ENCODE data around the gene FAF2.

FAF2 gene

GRCh38 chr5:176507911-176508310 is 59.7 kb downstream of the FAF2 start:
- DNase-seq (ENCODE audit: low spot score) (no peak), ATAC-seq (ENCODE audit: low read depth) (no peak)
- peaks cover 65% of the 10 kb centered on the region for H3K36me3 ChIP-seq (ENCODE audit: low read depth)
- no peaks in the 10 kb centered on the region for H3K4me1 ChIP-seq (ENCODE audit: insufficient read depth, poor library complexity, severe bottlenecking)
- no peaks in the 10 kb centered on the region for H3K27me3 ChIP-seq (ENCODE audit: insufficient read depth, poor library complexity, severe bottlenecking)
- H3K4me3 ChIP-seq (ENCODE audit: severe bottlenecking) = no peak overlapping the region
- H3K27ac ChIP-seq (ENCODE audit: poor library complexity, severe bottlenecking) = no peak overlapping the region
- no peaks in the 10 kb centered on the region for H3K9me3 ChIP-seq (ENCODE audit: severe bottlenecking)
- no peak for TF ChIP-seq CTCF (IDR thresholded peaks at IDR 0.05; ENCODE audit: poor library complexity, severe bottlenecking)

GRCh38 chr5:176508603-176509002 is 60.4 kb downstream of the FAF2 start:
- ATAC-seq (ENCODE audit: low read depth) (no peak), DNase-seq (ENCODE audit: low spot score) (no peak)
- no peaks in the 10 kb centered on the region for H3K9me3 ChIP-seq (ENCODE audit: severe bottlenecking)
- no peak overlapping the region for H3K27ac ChIP-seq (ENCODE audit: poor library complexity, severe bottlenecking)
- no peaks in the 10 kb centered on the region for H3K27me3 ChIP-seq (ENCODE audit: insufficient read depth, poor library complexity, severe bottlenecking)
- TF ChIP-seq CTCF (IDR thresholded peaks at IDR 0.05; ENCODE audit: poor library complexity, severe bottlenecking) = no peak
- peaks cover 58% of the 10 kb centered on the region for H3K36me3 ChIP-seq (ENCODE audit: low read depth)
- H3K4me1 ChIP-seq (ENCODE audit: insufficient read depth, poor library complexity, severe bottlenecking) = no peaks in the 10 kb centered on the region
- no peak overlapping the region for H3K4me3 ChIP-seq (ENCODE audit: severe bottlenecking)

- Histone ChIP-seq H3K36me3 (ENCODE audit: low read depth) (peaks cover 12% of the 10 kb centered on the region), H3K9me3 (ENCODE audit: severe bottlenecking) (no peaks in the 10 kb centered on the region), H3K4me1 (ENCODE audit: insufficient read depth, poor library complexity, severe bottlenecking) (no peaks in the 10 kb centered on the region), H3K27ac (ENCODE audit: poor library complexity, severe bottlenecking) (no peak overlapping the region), H3K27me3 (ENCODE audit: insufficient read depth, poor library complexity, severe bottlenecking) (no peaks in the 10 kb centered on the region), H3K4me3 (ENCODE audit: severe bottlenecking) (no peak overlapping the region)
- DNase-seq (ENCODE audit: low spot score) (no peak), ATAC-seq (ENCODE audit: low read depth) (peak; percentile 25; the same call in 1 of the 3 replicates)
- TF ChIP-seq CTCF (IDR thresholded peaks at IDR 0.05; ENCODE audit: poor library complexity, severe bottlenecking) = no peak
These were observed 65.6 kb downstream of the FAF2 start for GRCh38 chr5:176513788-176514187.

GRCh38 chr5:176514244-176514950 is 66.2 kb downstream of the FAF2 start:
- peaks cover 5% of the 10 kb centered on the region for H3K36me3 ChIP-seq (ENCODE audit: low read depth)
- no peak overlapping the region for H3K27ac ChIP-seq (ENCODE audit: poor library complexity, severe bottlenecking)
- H3K4me1 ChIP-seq (ENCODE audit: insufficient read depth, poor library complexity, severe bottlenecking) = no peaks in the 10 kb centered on the region
- no peak overlapping the region for H3K4me3 ChIP-seq (ENCODE audit: severe bottlenecking)
- TF ChIP-seq CTCF (IDR thresholded peaks at IDR 0.05; ENCODE audit: poor library complexity, severe bottlenecking) = no peak
- ATAC-seq (ENCODE audit: low read depth) (peak; percentile 21; the same call in 2 of the 3 replicates), DNase-seq (ENCODE audit: low spot score) (no peak)
- no peaks in the 10 kb centered on the region for H3K27me3 ChIP-seq (ENCODE audit: insufficient read depth, poor library complexity, severe bottlenecking)
- no peaks in the 10 kb centered on the region for H3K9me3 ChIP-seq (ENCODE audit: severe bottlenecking)

GRCh38 chr5:176515396-176515795 is 67.2 kb downstream of the FAF2 start:
- no peak for TF ChIP-seq CTCF (IDR thresholded peaks at IDR 0.05; ENCODE audit: poor library complexity, severe bottlenecking)
- no peak for DNase-seq (ENCODE audit: low spot score)
- no peak overlapping the region for H3K4me3 ChIP-seq (ENCODE audit: severe bottlenecking)
- no peak for ATAC-seq (ENCODE audit: low read depth)
- no peaks in the 10 kb centered on the region for H3K36me3 ChIP-seq (ENCODE audit: low read depth)
- no peaks in the 10 kb centered on the region for H3K4me1 ChIP-seq (ENCODE audit: insufficient read depth, poor library complexity, severe bottlenecking)
- no peaks in the 10 kb centered on the region for H3K27me3 ChIP-seq (ENCODE audit: insufficient read depth, poor library complexity, severe bottlenecking)
- no peaks in the 10 kb centered on the region for H3K9me3 ChIP-seq (ENCODE audit: severe bottlenecking)
- H3K27ac ChIP-seq (ENCODE audit: poor library complexity, severe bottlenecking) = no peak overlapping the region

Data from RWPE2 (cell line).